WTC11 (cell line): ENCODE results near the gene PTCHD4. TPM values are rescaled to one million over a fixed set of nuclear protein-coding genes. Genes with fewer than 3 reads are reported as not detected.
A peak's percentile ranks its signal among the peaks of the same experiment; 100 is the strongest.

Source experiments
- ATAC-seq: fragments of 200-7000 bp; cut with Tn5 transposase; 2 replicates; pipeline ENCODE4 v1.10.0; 2021; ENCODE audit warnings: mild to moderate bottlenecking, moderate library complexity
- CTCF ChIA-PET: fragments of 300-600 bp; sonication (Branson Sonifier 250); formaldehyde crosslinking; loops from one replicate; lab custom pipeline; 2021; ENCODE audit warnings: antibody characterized with exemption; lab: Charles Lee
- POLR2A ChIA-PET: fragments of 350-600 bp; sonication (Branson Sonifier 250); formaldehyde crosslinking; loops from one replicate; lab custom pipeline; 2021; ENCODE audit warnings: antibody characterized with exemption; lab: Charles Lee
- DNase-seq: peaks from one replicate; pipeline ENCODE4 v3.0.0; 2021; ENCODE audit warnings: low spot score
- H3K27ac Mint-ChIP-seq: 2 replicates; pipeline ENCODE4 v1.8.0; 2021; ENCODE audit warnings: mixed read lengths
- H3K27me3 Mint-ChIP-seq: 2 replicates; pipeline ENCODE4 v1.8.0; 2021; ENCODE audit warnings: low read depth, mild to moderate bottlenecking, moderate library complexity, mixed read lengths
- H3K36me3 Mint-ChIP-seq: 2 replicates; pipeline ENCODE4 v1.8.0; 2021; ENCODE audit warnings: mixed read lengths
- H3K4me1 Mint-ChIP-seq: 2 replicates; pipeline ENCODE4 v1.8.0; 2022; ENCODE audit warnings: mixed read lengths
- H3K4me3 Mint-ChIP-seq: 2 replicates; pipeline ENCODE4 v1.8.0; 2021; ENCODE audit warnings: mild to moderate bottlenecking, moderate library complexity, mixed read lengths
- H3K9me3 Mint-ChIP-seq: 2 replicates; pipeline ENCODE4 v1.8.0; 2021; ENCODE audit warnings: mixed read lengths
- AR ChIP-seq: fragments of 250-450 bp; sonication (Bioruptor Pico); IDR thresholded peaks from 2 replicates; pipeline ENCODE4 v1.9.0; 2021; ENCODE audit warnings: mild to moderate bottlenecking
- ATF1 ChIP-seq: sonication (generic); formaldehyde crosslinking; IDR thresholded peaks from 2 replicates; pipeline ENCODE4 v1.8.1; 2023; ENCODE audit warnings: mild to moderate bottlenecking, moderate library complexity, missing genetic modification reagents
- CTCF ChIP-seq: fragments of 200-600 bp; IDR thresholded peaks from 2 replicates; pipeline ENCODE4 v1.8.0; 2022; ENCODE audit warnings: antibody characterized with exemption
- ESRRA ChIP-seq: sonication (generic); formaldehyde crosslinking; IDR thresholded peaks from 2 replicates; pipeline ENCODE4 v1.8.1; 2022; ENCODE audit warnings: mild to moderate bottlenecking, missing genetic modification reagents, borderline replicate concordance
- FOXJ3 ChIP-seq: sonication (generic); formaldehyde crosslinking; IDR thresholded peaks from 2 replicates; pipeline ENCODE4 v1.9.0; 2021; ENCODE audit warnings: missing genetic modification reagents, mild to moderate bottlenecking, borderline replicate concordance
- FOXP1 ChIP-seq: sonication (generic); formaldehyde crosslinking; IDR thresholded peaks from 2 replicates; pipeline ENCODE4 v1.8.0; 2022; ENCODE audit warnings: missing genetic modification reagents, mild to moderate bottlenecking, moderate library complexity, borderline replicate concordance
- GABPB1 ChIP-seq: sonication (generic); formaldehyde crosslinking; IDR thresholded peaks from 2 replicates; pipeline ENCODE4 v1.8.1; 2023; ENCODE audit warnings: mild to moderate bottlenecking, missing genetic modification reagents
- GTF2I ChIP-seq: fragments of 250-450 bp; sonication (Bioruptor Pico); conservative IDR thresholded peaks from 2 replicates; pipeline ENCODE4 v1.4.0; 2021; ENCODE audit warnings: mild to moderate bottlenecking
- HMGA2 ChIP-seq: fragments of 250-450 bp; sonication (Bioruptor Pico); IDR thresholded peaks from 2 replicates; pipeline ENCODE4 v1.4.0; 2021; ENCODE audit warnings: mild to moderate bottlenecking, moderate library complexity
- MAX ChIP-seq: sonication (generic); formaldehyde crosslinking; IDR thresholded peaks from 2 replicates; pipeline ENCODE4 v1.8.0; 2022; ENCODE audit warnings: mild to moderate bottlenecking, missing genetic modification reagents
- MYBL2 ChIP-seq: sonication (generic); formaldehyde crosslinking; IDR thresholded peaks from 2 replicates; pipeline ENCODE4 v1.8.1; 2023; ENCODE audit warnings: mild to moderate bottlenecking, moderate library complexity, missing genetic modification reagents
- NR3C1 ChIP-seq: sonication (generic); formaldehyde crosslinking; conservative IDR thresholded peaks from 2 replicates; pipeline ENCODE4 v1.8.1; 2023; ENCODE audit warnings: low read depth, mild to moderate bottlenecking, missing genetic modification reagents
- PREB ChIP-seq: sonication (generic); formaldehyde crosslinking; IDR thresholded peaks from 2 replicates; pipeline ENCODE4 v1.8.1; 2022; ENCODE audit warnings: mild to moderate bottlenecking, missing genetic modification reagents, moderate library complexity, borderline replicate concordance
- TEAD4 ChIP-seq: sonication (generic); formaldehyde crosslinking; IDR thresholded peaks from 2 replicates; pipeline ENCODE4 v1.8.0; 2022; ENCODE audit warnings: mild to moderate bottlenecking, missing genetic modification reagents
- TP53 ChIP-seq: sonication (generic); formaldehyde crosslinking; IDR thresholded peaks from 2 replicates; pipeline ENCODE4 v1.8.1; 2023; ENCODE audit warnings: mild to moderate bottlenecking, missing genetic modification reagents
- USF1 ChIP-seq: sonication (generic); formaldehyde crosslinking; IDR thresholded peaks from 2 replicates; pipeline ENCODE4 v1.8.0; 2022; ENCODE audit warnings: mild to moderate bottlenecking, missing genetic modification reagents
- ZMAT4 ChIP-seq: fragments of 250-450 bp; sonication (Bioruptor Pico); IDR thresholded peaks from 2 replicates; pipeline ENCODE4 v1.9.0; 2021; ENCODE audit warnings: mild to moderate bottlenecking
- ZNF219 ChIP-seq: sonication (generic); formaldehyde crosslinking; IDR thresholded peaks from 2 replicates; pipeline ENCODE4 v1.8.0; 2023; ENCODE audit warnings: missing genetic modification reagents, mild to moderate bottlenecking, borderline replicate concordance
- ZNF396 ChIP-seq: fragments of 250-450 bp; sonication (Bioruptor Pico); IDR thresholded peaks from 2 replicates; pipeline ENCODE4 v1.8.0; 2021; ENCODE audit warnings: mild to moderate bottlenecking, moderate library complexity, borderline replicate concordance
- ZNF671 ChIP-seq: fragments of 250-450 bp; sonication (Bioruptor Pico); IDR thresholded peaks from 2 replicates; pipeline ENCODE4 v1.8.0; 2021; ENCODE audit warnings: mild to moderate bottlenecking
- total RNA-seq: library from RNA; stranded (reverse); gene quantifications from 3 replicates; pipeline ENCODE4 v1.2.3, GENCODE V29; 2021

Gene PTCHD4
- total RNA-seq, 1 experiment from 2014 or later = 1.6 TPM

- POLR2A ChIA-PET = no interaction called here
- Mint-ChIP-seq H3K27ac (peak overlapping the region; percentile 65), H3K4me1 (peaks cover 43% of the 10 kb centered on the region), H3K9me3 (peaks cover 18% of the 10 kb centered on the region), H3K36me3 (peaks cover 29% of the 10 kb centered on the region), H3K27me3 (peaks cover 18% of the 10 kb centered on the region), H3K4me3 (no peak overlapping the region)
- DNase-seq (no peak), ATAC-seq (peak; percentile 43)
- CTCF ChIA-PET = no interaction called here
- TF ChIP-seq PREB (no peak), FOXP1 (CRISPR knock-in tag) (no peak), USF1 (CRISPR knock-in tag) (no peak)
These were observed 36.8 kb downstream of the PTCHD4 start for GRCh38 chr6:48073976-48074767.

- TF ChIP-seq TEAD4 (no peak), ZNF396 (CRISPR knock-in tag) (no peak), GTF2I (CRISPR knock-in tag) (no peak), FOXJ3 (no peak), ZMAT4 (CRISPR knock-in tag) (no peak), ESRRA (CRISPR knock-in tag) (no peak), ATF1 (CRISPR knock-in tag) (no peak), TP53 (CRISPR knock-in tag) (no peak), MAX (no peak), HMGA2 (CRISPR knock-in tag) (no peak), GABPB1 (CRISPR knock-in tag) (no peak), ZNF219 (CRISPR knock-in tag) (no peak), MYBL2 (CRISPR knock-in tag) (no peak), AR (no peak), CTCF (no peak), ZNF671 (CRISPR knock-in tag) (no peak), NR3C1 (no peak)
These were observed 39.2 kb downstream of the PTCHD4 start for GRCh38 chr6:48071833-48072232.

More at GRCh38 chr6:48071833-48072232, 39.2 kb downstream of the PTCHD4 start:
- DNase-seq = no peak
- Mint-ChIP-seq H3K4me1 (peaks cover 49% of the 10 kb centered on the region), H3K4me3 (no peak overlapping the region), H3K27ac (no peak overlapping the region), H3K9me3 (peaks cover 5% of the 10 kb centered on the region), H3K36me3 (peaks cover 12% of the 10 kb centered on the region), H3K27me3 (peaks cover 39% of the 10 kb centered on the region)
- ATAC-seq = no peak
- POLR2A ChIA-PET = no interaction called here
- CTCF ChIA-PET = no interaction called here
